ENCODE measurements around the gene ELOVL5.

- no peak for TF ChIP-seq EP300 (IDR thresholded peaks at IDR 0.05; ENCODE audit: low read depth)
- TF ChIP-seq, protein P1, sequence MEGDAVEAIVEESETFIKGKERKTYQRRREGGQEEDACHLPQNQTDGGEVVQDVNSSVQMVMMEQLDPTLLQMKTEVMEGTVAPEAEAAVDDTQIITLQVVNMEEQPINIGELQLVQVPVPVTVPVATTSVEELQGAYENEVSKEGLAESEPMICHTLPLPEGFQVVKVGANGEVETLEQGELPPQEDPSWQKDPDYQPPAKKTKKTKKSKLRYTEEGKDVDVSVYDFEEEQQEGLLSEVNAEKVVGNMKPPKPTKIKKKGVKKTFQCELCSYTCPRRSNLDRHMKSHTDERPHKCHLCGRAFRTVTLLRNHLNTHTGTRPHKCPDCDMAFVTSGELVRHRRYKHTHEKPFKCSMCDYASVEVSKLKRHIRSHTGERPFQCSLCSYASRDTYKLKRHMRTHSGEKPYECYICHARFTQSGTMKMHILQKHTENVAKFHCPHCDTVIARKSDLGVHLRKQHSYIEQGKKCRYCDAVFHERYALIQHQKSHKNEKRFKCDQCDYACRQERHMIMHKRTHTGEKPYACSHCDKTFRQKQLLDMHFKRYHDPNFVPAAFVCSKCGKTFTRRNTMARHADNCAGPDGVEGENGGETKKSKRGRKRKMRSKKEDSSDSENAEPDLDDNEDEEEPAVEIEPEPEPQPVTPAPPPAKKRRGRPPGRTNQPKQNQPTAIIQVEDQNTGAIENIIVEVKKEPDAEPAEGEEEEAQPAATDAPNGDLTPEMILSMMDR (IDR thresholded peaks at IDR 0.05): no peak
Measured at GRCh38 chr6:53315086-53315724, 33.5 kb downstream of the ELOVL5 start.
